Neutrophil (primary cell): ENCODE measurements around the gene NUMB.
A peak's percentile ranks its signal among the peaks of the same experiment; 100 is the strongest.

Experiments
- H3K27ac ChIP-seq: fragments of 200-600 bp; sonication (generic); 2 replicates; pipeline ENCODE4 v1.5.1; 2016; ENCODE audit warnings: mild to moderate bottlenecking, moderate library complexity
- H3K27me3 ChIP-seq: fragments of 200-600 bp; sonication (generic); 2 replicates; pipeline ENCODE4 v1.6.0; 2016; ENCODE audit warnings: mild to moderate bottlenecking
- H3K36me3 ChIP-seq: fragments of 200-600 bp; sonication (generic); 2 replicates; pipeline ENCODE4 v1.5.1; 2017
- H3K4me1 ChIP-seq, 2 experiments: fragments of 200-600 bp in 1 of 2; sonication (generic) in 1 of 2; 1 replicate in 1 of 2; 2 replicates in 1 of 2; pipeline versions ENCODE4 v1.5.1 to v1.6.1; 2013 to 2016; ENCODE audit warnings: low read depth in 1 of 2, low read length in 1 of 2, mild to moderate bottlenecking in 1 of 2, moderate library complexity in 1 of 2; ENCODE audit not compliant: control insufficient read depth in 1 of 2, insufficient read depth in 1 of 2
- H3K4me3 ChIP-seq, 2 experiments: fragments of 200-600 bp in 1 of 2; sonication (generic) in 1 of 2; 1 replicate in 1 of 2; 2 replicates in 1 of 2; pipeline ENCODE4 v1.5.1; 2013 to 2016; ENCODE audit warnings: low read depth in 1 of 2, low read length in 1 of 2, mild to moderate bottlenecking in 1 of 2, moderate library complexity in 1 of 2
- H3K9me3 ChIP-seq: fragments of 200-600 bp; sonication (generic); 2 replicates; pipeline ENCODE4 v1.5.1; 2016
- TF ChIP-seq, protein P1 (sequence below): fragments of 200-600 bp; sonication (generic); IDR thresholded peaks from 2 replicates; pipeline ENCODE4 v1.5.1; 2016; ENCODE audit warnings: antibody characterized with exemption

Gene NUMB

DNA sequence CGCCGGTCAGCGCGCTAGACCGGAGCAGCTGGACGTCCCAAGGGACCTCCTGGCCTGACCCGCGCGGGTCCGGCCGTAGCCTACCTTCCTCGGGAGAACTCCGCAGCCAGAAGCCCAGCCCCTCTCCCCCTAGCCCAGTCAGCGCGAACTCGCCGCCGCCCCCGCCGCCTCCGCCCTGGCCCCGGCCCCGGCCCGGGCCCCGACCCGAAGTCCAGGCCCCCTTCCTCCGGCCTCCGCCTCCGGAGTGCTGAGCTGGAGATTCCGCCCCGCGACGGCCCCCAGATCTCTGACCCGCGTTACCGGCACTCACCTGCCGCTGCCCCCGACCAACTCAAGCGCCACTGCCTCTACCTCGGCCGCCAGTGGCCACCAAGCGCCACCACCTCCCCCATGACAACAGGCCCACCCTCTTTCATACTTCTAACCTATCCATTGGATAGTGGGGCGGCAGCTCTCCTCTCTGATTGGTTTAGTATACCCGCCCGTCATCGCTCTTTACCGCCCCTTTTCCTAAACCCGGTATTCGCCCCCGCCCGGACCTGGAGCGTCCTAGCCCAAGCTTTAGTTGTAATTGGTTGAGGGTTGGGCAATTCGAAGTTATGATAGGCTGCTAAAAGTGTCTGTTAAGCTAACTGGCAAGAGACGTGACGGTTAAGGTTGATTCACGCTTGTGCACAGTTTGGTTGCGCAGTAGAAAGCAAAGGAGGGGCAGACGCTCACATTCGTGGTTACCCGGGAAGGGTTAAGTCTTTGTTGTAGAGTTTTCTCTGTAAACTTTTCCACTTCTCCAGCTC lies at the start of gene NUMB:
Gene NUMB (minus strand): TSS at position 364 of the 794 bp plus-strand sequence. CDS start 102,795 bp downstream, outside the sequence.
- Histone ChIP-seq H3K4me1 (peaks cover 76 to 83% of the 10 kb centered on the region in 2 experiments), H3K27ac (peak within 1 kb of the TSS; percentile 90), H3K36me3 (peaks cover 36% of the 10 kb centered on the region), H3K27me3 (no peaks in the 10 kb centered on the region), H3K9me3 (no peaks in the 10 kb centered on the region), H3K4me3 (peak within 1 kb of the TSS; percentile 94)
- TF ChIP-seq, protein P1, sequence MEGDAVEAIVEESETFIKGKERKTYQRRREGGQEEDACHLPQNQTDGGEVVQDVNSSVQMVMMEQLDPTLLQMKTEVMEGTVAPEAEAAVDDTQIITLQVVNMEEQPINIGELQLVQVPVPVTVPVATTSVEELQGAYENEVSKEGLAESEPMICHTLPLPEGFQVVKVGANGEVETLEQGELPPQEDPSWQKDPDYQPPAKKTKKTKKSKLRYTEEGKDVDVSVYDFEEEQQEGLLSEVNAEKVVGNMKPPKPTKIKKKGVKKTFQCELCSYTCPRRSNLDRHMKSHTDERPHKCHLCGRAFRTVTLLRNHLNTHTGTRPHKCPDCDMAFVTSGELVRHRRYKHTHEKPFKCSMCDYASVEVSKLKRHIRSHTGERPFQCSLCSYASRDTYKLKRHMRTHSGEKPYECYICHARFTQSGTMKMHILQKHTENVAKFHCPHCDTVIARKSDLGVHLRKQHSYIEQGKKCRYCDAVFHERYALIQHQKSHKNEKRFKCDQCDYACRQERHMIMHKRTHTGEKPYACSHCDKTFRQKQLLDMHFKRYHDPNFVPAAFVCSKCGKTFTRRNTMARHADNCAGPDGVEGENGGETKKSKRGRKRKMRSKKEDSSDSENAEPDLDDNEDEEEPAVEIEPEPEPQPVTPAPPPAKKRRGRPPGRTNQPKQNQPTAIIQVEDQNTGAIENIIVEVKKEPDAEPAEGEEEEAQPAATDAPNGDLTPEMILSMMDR: peak; percentile 77

DNA sequence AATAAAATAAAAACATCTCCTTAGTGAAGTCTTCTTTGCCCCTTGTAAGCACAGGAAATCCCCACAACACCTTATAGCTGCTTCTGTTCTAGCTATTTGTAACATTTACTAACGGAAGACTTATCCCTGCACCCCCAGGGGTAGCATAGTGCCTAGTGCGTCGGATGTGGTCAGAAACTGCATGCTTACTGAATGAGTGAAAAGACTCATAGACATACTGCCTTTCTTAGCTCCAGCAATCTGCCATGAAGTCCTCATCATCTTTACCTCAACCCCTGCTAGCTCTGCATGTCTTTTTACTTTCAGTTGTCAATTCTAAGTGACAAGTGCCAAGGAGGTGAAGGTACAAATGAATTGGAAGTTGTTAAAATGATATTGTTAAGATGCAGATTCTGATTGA lies 45.3 kb upstream of the NUMB start:
- Histone ChIP-seq H3K4me3 (no peak overlapping the region), H3K27me3 (no peaks in the 10 kb centered on the region), H3K9me3 (no peaks in the 10 kb centered on the region), H3K27ac (no peak overlapping the region), H3K4me1 (no peaks in the 10 kb centered on the region), H3K36me3 (no peaks in the 10 kb centered on the region)
- TF ChIP-seq, protein P1: no peak

DNA sequence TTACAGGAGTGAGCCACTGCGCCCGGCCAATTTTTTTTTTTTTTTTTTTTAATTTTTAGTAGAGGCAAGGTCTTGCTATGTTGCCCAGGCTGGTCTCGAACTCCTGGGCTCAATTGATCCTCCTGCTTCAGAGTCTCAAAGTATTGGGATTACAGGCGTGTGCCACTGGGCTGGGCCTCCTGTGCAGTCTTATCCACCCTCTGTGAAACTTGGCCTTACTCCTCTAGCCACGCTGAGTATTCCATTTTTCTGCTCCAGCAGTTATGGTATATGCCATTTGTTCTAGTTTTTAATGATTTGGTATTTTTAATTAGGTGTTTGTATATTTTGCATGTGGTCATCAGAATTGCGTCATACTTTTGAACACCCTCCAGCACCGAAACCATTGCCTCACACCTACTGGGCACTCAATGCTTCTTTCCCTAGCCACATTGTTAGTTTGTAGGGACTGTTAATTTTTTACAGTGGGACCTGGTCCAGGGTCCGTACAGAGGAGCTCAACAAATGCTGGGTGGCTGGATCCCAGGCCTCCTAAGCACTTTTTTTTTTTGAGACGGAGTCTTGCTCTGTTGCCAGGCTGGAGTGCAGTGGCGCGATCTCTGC lies 43.8 kb upstream of the NUMB start:
- Histone ChIP-seq H3K4me3 (no peak overlapping the region), H3K4me1 (no peaks in the 10 kb centered on the region), H3K27me3 (no peaks in the 10 kb centered on the region), H3K9me3 (no peaks in the 10 kb centered on the region), H3K27ac (no peak overlapping the region), H3K36me3 (no peaks in the 10 kb centered on the region)
- TF ChIP-seq, protein P1: no peak

DNA sequence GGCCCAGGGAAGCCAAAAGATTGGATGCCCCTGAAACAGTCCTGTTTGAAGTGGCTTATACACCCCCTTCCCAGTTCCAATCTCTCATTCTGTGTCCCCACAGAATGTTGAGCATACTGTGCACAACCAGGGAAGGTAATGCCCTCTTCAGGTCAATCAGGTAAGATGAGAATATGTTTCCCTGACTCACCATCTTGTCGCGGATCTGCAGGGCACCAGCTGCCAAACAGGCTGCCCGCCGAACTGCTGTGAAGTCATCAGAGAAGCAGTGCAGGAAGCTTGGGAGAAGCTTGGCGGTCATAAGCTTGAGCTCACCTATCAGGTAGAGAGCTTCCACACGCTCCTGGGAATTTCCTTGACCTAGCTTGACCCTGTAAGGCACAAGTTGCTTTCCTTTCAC lies 42.0 kb upstream of the NUMB start:
- Histone ChIP-seq H3K27me3 (no peaks in the 10 kb centered on the region), H3K36me3 (no peaks in the 10 kb centered on the region), H3K27ac (no peak overlapping the region), H3K4me3 (no peak overlapping the region), H3K4me1 (no peaks in the 10 kb centered on the region), H3K9me3 (no peaks in the 10 kb centered on the region)
- TF ChIP-seq, protein P1: no peak

DNA sequence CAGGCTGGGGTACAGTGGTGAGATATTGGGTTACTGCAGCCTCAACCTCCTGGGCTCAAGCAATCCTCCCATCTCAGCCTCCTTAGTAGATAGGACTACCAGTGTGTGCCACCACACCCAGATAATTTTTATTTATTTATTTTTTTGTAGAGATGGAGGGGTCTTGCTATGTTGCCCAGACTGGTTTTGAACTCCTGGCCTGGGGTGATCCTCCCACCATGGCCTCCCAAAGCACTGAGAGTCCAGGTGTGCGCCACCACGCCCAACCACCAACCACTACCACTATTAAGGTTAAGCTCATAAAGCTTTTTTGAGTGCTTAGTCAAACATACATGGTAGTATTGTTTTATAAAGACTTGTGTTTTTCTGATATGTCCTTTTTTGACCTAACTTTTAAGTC lies 36.2 kb upstream of the NUMB start:
- H3K27me3 ChIP-seq: no peaks in the 10 kb centered on the region
- H3K36me3 ChIP-seq: no peaks in the 10 kb centered on the region
- no peak overlapping the region for H3K4me3 ChIP-seq
- H3K4me1 ChIP-seq: peaks cover 13 to 18% of the 10 kb centered on the region in 2 experiments
- no peaks in the 10 kb centered on the region for H3K9me3 ChIP-seq
- H3K27ac ChIP-seq: no peak overlapping the region
- TF ChIP-seq, protein P1: no peak
